IMR-90 (cell line): Measurements from ENCODE around the gene ARID4B.

Experiments used
- BHLHE40 ChIP-seq: fragments of 150-350 bp; IDR thresholded peaks from 2 replicates; pipeline ENCODE4 v1.6.1; 2016; ENCODE audit warnings: mild to moderate bottlenecking, low read depth, low read length
- CEBPB ChIP-seq: IDR thresholded peaks from 2 replicates; pipeline ENCODE4 v1.6.1; 2012; ENCODE audit warnings: low read depth, low read length, improper control_type of control experiment
- FOS ChIP-seq: fragments of 150-350 bp; IDR thresholded peaks from 2 replicates; pipeline ENCODE4 v1.6.1; 2016; ENCODE audit warnings: low read depth, low read length
- MXI1 ChIP-seq: IDR thresholded peaks from 2 replicates; pipeline ENCODE4 v1.6.1; 2012; ENCODE audit warnings: low read depth, mild to moderate bottlenecking, low read length, moderate library complexity, borderline replicate concordance
- POLR2A ChIP-seq: IDR thresholded peaks from 2 replicates; pipeline ENCODE4 v1.6.1; 2012; ENCODE audit warnings: mild to moderate bottlenecking, low read depth, low read length
- RAD21 ChIP-seq: IDR thresholded peaks from 2 replicates; pipeline ENCODE4 v1.6.1; 2012; ENCODE audit warnings: low read length, improper control_type of control experiment
- RCOR1 ChIP-seq: IDR thresholded peaks from 2 replicates; pipeline ENCODE4 v1.6.1; 2012; ENCODE audit warnings: mild to moderate bottlenecking, low read length, improper control_type of control experiment; ENCODE audit not compliant: insufficient replicate concordance
- RFX5 ChIP-seq: IDR thresholded peaks from 2 replicates; pipeline ENCODE4 v1.8.0; 2012; ENCODE audit warnings: low read depth, mild to moderate bottlenecking, low read length, moderate library complexity
- SMC3 ChIP-seq: fragments of 150-350 bp; IDR thresholded peaks from 2 replicates; pipeline ENCODE4 v1.6.1; 2016; ENCODE audit warnings: low read depth, mild to moderate bottlenecking, antibody characterized with exemption, low read length, moderate library complexity
- TF ChIP-seq, protein P1 (sequence below): conservative IDR thresholded peaks from 2 replicates; pipeline ENCODE4 v1.5.1; 2012; ENCODE audit warnings: mild to moderate bottlenecking, low read depth, low read length, improper control_type of control experiment
- TF ChIP-seq, protein P2 (sequence below): fragments of 150-350 bp; IDR thresholded peaks from 2 replicates; pipeline ENCODE4 v1.6.1; 2017; ENCODE audit warnings: mild to moderate bottlenecking, antibody characterized with exemption, low read length, low read depth

DNA sequence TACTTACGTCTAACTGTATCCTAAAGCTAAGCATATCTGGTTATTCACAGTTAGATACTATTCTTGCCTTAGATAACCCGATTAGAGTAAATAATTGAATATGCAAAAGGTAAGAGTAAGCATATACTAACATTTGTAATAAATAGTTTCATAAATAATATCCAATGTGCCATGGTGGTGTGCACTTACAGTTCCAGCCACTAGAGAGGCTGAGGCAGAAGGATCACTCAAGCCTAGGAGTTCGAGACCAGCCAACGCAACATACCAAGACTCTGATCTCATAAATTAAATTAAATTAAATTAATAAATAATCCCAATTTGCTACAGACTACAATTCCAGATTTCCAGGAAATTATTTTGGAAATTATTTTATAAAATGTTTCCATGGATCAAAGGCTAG lies 12.2 kb downstream of the ARID4B start:
- TF ChIP-seq, protein P1, sequence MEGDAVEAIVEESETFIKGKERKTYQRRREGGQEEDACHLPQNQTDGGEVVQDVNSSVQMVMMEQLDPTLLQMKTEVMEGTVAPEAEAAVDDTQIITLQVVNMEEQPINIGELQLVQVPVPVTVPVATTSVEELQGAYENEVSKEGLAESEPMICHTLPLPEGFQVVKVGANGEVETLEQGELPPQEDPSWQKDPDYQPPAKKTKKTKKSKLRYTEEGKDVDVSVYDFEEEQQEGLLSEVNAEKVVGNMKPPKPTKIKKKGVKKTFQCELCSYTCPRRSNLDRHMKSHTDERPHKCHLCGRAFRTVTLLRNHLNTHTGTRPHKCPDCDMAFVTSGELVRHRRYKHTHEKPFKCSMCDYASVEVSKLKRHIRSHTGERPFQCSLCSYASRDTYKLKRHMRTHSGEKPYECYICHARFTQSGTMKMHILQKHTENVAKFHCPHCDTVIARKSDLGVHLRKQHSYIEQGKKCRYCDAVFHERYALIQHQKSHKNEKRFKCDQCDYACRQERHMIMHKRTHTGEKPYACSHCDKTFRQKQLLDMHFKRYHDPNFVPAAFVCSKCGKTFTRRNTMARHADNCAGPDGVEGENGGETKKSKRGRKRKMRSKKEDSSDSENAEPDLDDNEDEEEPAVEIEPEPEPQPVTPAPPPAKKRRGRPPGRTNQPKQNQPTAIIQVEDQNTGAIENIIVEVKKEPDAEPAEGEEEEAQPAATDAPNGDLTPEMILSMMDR: no peak
- TF ChIP-seq POLR2A: no peak
- TF ChIP-seq RAD21: no peak
- no peak for TF ChIP-seq SMC3
- no peak for TF ChIP-seq CEBPB
- TF ChIP-seq RCOR1: no peak
- no peak for TF ChIP-seq MXI1
- TF ChIP-seq FOS: no peak
- no peak for TF ChIP-seq RFX5
- TF ChIP-seq, protein P2, sequence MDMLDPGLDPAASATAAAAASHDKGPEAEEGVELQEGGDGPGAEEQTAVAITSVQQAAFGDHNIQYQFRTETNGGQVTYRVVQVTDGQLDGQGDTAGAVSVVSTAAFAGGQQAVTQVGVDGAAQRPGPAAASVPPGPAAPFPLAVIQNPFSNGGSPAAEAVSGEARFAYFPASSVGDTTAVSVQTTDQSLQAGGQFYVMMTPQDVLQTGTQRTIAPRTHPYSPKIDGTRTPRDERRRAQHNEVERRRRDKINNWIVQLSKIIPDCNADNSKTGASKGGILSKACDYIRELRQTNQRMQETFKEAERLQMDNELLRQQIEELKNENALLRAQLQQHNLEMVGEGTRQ: no peak
- TF ChIP-seq BHLHE40: no peak
